MM.1S (cell line): ENCODE results near the gene MTA3.

ENCODE experiments used
- DNase-seq: peaks from one replicate; pipeline ENCODE4 v3.0.0-alpha.2; 2015
- H2AFZ ChIP-seq: fragments of 300-600 bp; sonication (generic); 2 replicates; pipeline ENCODE4 v1.6.0; 2016; ENCODE audit warnings: antibody characterized with exemption, low read length
- H3F3A ChIP-seq: fragments of 300-600 bp; sonication (generic); 2 replicates; pipeline ENCODE4 v1.6.1; 2016; ENCODE audit warnings: mild to moderate bottlenecking, antibody characterized with exemption, low read length, moderate library complexity, mixed read lengths; ENCODE audit not compliant: insufficient read depth
- H3K27ac ChIP-seq: fragments of 300-600 bp; sonication (generic); 2 replicates; pipeline ENCODE4 v1.5.1; 2016; ENCODE audit warnings: mild to moderate bottlenecking, low read length
- H3K27me3 ChIP-seq: fragments of 300-600 bp; sonication (generic); replicated peaks from 2 replicates; pipeline ENCODE4 v1.6.0; 2016; ENCODE audit warnings: low read length; ENCODE audit not compliant: insufficient read depth
- H3K36me3 ChIP-seq: fragments of 300-600 bp; sonication (generic); replicated peaks from 2 replicates; pipeline ENCODE4 v1.6.1; 2016; ENCODE audit warnings: mild to moderate bottlenecking, low read length, mixed read lengths; ENCODE audit not compliant: insufficient read depth
- H3K4me1 ChIP-seq: fragments of 300-600 bp; sonication (generic); 2 replicates; pipeline ENCODE4 v1.6.1; 2016; ENCODE audit warnings: low read length, mixed read lengths
- H3K4me2 ChIP-seq: fragments of 300-600 bp; sonication (generic); 2 replicates; pipeline ENCODE4 v1.6.0; 2016; ENCODE audit warnings: low read depth, low read length
- H3K4me3 ChIP-seq: fragments of 300-600 bp; sonication (generic); 2 replicates; pipeline ENCODE4 v1.5.1; 2016; ENCODE audit warnings: low read length, mixed read lengths
- H3K79me2 ChIP-seq: fragments of 300-600 bp; sonication (generic); 2 replicates; pipeline ENCODE4 v1.6.1; 2016; ENCODE audit warnings: mixed run types, low read length, mixed read lengths
- H3K9ac ChIP-seq: fragments of 300-600 bp; sonication (generic); 2 replicates; pipeline ENCODE4 v1.6.1; 2016; ENCODE audit warnings: low read length, mixed read lengths
- H3K9me2 ChIP-seq: fragments of 300-600 bp; sonication (generic); replicated peaks from 2 replicates; pipeline ENCODE4 v1.6.1; 2016; ENCODE audit warnings: mild to moderate bottlenecking, low read length, mixed read lengths; ENCODE audit not compliant: insufficient read depth
- H3K9me3 ChIP-seq: fragments of 300-600 bp; sonication (generic); replicated peaks from 2 replicates; pipeline ENCODE4 v1.6.1; 2016; ENCODE audit warnings: mild to moderate bottlenecking, low read length, mixed read lengths; ENCODE audit not compliant: insufficient read depth
- H4K20me1 ChIP-seq: fragments of 300-600 bp; sonication (generic); 2 replicates; pipeline ENCODE4 v1.6.1; 2016; ENCODE audit warnings: mild to moderate bottlenecking, low read length, moderate library complexity, mixed read lengths; ENCODE audit not compliant: insufficient read depth
- CTCF ChIP-seq: fragments of 300-600 bp; sonication (generic); IDR thresholded peaks from 2 replicates; pipeline ENCODE4 v1.5.1; 2016; ENCODE audit warnings: antibody characterized with exemption, low read length, mixed read lengths
- EZH2 ChIP-seq: fragments of 300-600 bp; sonication (generic); optimal IDR thresholded peaks from 2 replicates; pipeline ENCODE3; 2017; ENCODE audit warnings: low read depth, mild to moderate bottlenecking, antibody characterized with exemption, low read length, mixed read lengths
- EZH2phosphoT487 ChIP-seq: fragments of 300-600 bp; sonication (generic); IDR thresholded peaks from 2 replicates; pipeline ENCODE4 v1.6.1; 2018; ENCODE audit warnings: antibody characterized with exemption, low read length

The MTA3 gene

DNA sequence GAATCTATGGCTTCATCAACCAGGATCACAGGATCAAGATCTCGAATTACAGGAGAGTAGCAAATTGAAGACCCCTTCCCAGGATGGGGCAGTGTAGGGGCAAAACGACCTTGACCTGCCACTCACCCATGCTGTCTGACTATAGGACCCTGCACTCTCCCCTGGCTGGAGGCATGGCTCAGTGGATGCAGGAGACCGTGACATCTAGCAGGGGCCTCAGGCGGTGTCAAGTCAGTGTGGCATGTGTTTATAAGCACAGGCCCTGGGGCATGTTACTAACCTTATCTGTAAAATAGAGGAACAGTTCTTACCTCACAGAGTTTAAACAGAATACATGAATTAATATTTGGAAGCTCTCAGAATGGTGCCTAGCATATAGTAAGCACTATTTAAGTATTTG, 220.4 kb downstream of the MTA3 start:
- Histone ChIP-seq H3K9me2 (no peaks in the 10 kb centered on the region), H3F3A (no peaks in the 10 kb centered on the region), H3K9me3 (no peaks in the 10 kb centered on the region), H3K4me3 (no peak overlapping the region), H3K4me1 (no peaks in the 10 kb centered on the region), H3K4me2 (no peak overlapping the region), H3K79me2 (no peaks in the 10 kb centered on the region), H3K27ac (no peak overlapping the region), H2AFZ (no peak overlapping the region), H4K20me1 (no peaks in the 10 kb centered on the region), H3K9ac (no peak overlapping the region), H3K27me3 (peaks cover 15% of the 10 kb centered on the region; the same call in 1 of the 2 replicates), H3K36me3 (no peaks in the 10 kb centered on the region)
- TF ChIP-seq EZH2 (no peak), EZH2phosphoT487 (no peak), CTCF (no peak)
- no peak for DNase-seq

DNA sequence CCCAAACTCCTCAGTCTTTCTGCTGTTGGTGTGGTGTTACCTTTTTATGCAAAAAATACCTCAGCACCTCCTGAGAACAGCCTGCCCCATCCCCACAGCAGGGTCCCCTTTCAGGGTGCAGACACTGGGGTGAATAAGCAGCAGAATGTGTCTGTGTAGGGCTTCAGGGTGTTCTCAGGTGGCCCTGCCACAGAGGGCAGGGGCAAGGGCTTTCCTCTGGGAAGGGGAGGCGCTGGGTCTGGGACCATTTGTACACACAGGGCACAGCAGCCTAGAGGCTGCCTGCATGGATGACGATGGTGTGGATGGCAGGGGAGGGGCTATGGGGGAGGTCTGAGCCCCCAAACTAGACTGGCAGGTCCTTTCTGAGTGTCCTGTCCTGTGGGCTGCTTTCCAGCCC, 221.3 kb downstream of the MTA3 start:
- Histone ChIP-seq H3K27ac (no peak overlapping the region), H3K36me3 (no peaks in the 10 kb centered on the region)
- no peak for DNase-seq

DNA sequence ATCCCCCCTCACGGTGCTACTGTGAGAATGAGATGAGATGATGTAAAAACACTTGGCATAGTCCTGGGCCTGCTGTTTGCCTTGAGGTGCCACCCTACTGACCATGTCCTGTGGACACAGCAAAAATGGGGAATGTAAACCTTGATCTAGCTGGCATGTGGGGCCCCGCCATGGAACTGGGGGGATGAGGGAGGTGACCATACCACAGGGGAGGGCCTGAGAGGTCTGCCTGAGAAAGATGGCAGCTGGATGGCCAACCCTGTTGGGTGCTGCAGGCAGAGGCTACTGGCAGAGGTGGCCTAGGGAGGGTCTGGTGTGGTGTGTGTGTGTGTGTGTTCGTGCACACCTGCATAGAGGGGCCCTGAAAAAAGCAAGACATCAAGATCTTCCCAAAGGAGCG, 223.2 kb downstream of the MTA3 start:
- H3K27ac ChIP-seq, result no peak overlapping the region

More for the DNA sequence above, 221.3 kb downstream of the MTA3 start:
- no peaks in the 10 kb centered on the region for H3F3A ChIP-seq
- no peak overlapping the region for H2AFZ ChIP-seq
- H3K9ac ChIP-seq, result no peak overlapping the region
- no peaks in the 10 kb centered on the region for H4K20me1 ChIP-seq
- no peaks in the 10 kb centered on the region for H3K9me2 ChIP-seq
- no peak overlapping the region for H3K4me2 ChIP-seq
- peaks cover 15% of the 10 kb centered on the region; the same call in 1 of the 2 replicates for H3K27me3 ChIP-seq
- no peaks in the 10 kb centered on the region for H3K9me3 ChIP-seq
- no peak for TF ChIP-seq EZH2phosphoT487
- TF ChIP-seq EZH2, result no peak
- TF ChIP-seq CTCF, result no peak
- H3K4me3 ChIP-seq, result no peak overlapping the region
- no peaks in the 10 kb centered on the region for H3K79me2 ChIP-seq
- H3K4me1 ChIP-seq, result no peaks in the 10 kb centered on the region

More for the DNA sequence above, 223.2 kb downstream of the MTA3 start:
- H2AFZ ChIP-seq, result no peak overlapping the region
- H3K4me1 ChIP-seq, result no peaks in the 10 kb centered on the region
- no peak overlapping the region for H3K4me2 ChIP-seq
- H3K9me2 ChIP-seq, result no peaks in the 10 kb centered on the region
- no peak overlapping the region for H3K4me3 ChIP-seq
- no peak overlapping the region for H3K9ac ChIP-seq
- no peak for TF ChIP-seq EZH2
- no peak for TF ChIP-seq EZH2phosphoT487
- TF ChIP-seq CTCF, result no peak
- no peaks in the 10 kb centered on the region for H3F3A ChIP-seq
- H3K36me3 ChIP-seq, result no peaks in the 10 kb centered on the region
- no peaks in the 10 kb centered on the region for H4K20me1 ChIP-seq
- no peak for DNase-seq
- no peaks in the 10 kb centered on the region for H3K79me2 ChIP-seq
- H3K9me3 ChIP-seq, result no peaks in the 10 kb centered on the region
- peaks cover 15% of the 10 kb centered on the region; the same call in 1 of the 2 replicates for H3K27me3 ChIP-seq
